Medulla oblongata (tissue), 1 donor: ENCODE data around the gene CDRT4.

Experiments used
- DNase-seq: peaks from one replicate; pipeline ENCODE4 v3.0.0-alpha.2; 2015; ENCODE audit errors: extremely low spot score

CDRT4 gene

GRCh38 chr17:15431766-15432165 lies 35.7 kb downstream of the CDRT4 start:
- no peak for DNase-seq

GRCh38 chr17:15431196-15431595 lies 36.2 kb downstream of the CDRT4 start:
- DNase-seq, result no peak

- DNase-seq, result no peak
These were observed 42.9 kb downstream of the CDRT4 start for GRCh38 chr17:15424521-15424920.

- no peak for DNase-seq
These were observed 44.9 kb downstream of the CDRT4 start for GRCh38 chr17:15422392-15422965.

- no peak for DNase-seq
These were observed 48.6 kb downstream of the CDRT4 start for GRCh38 chr17:15418781-15419180.

GRCh38 chr17:15414532-15415306 lies 52.7 kb downstream of the CDRT4 start:
- DNase-seq, result peak; percentile 69

- DNase-seq, result no peak
These were observed 54.2 kb downstream of the CDRT4 start for GRCh38 chr17:15413101-15413771.

GRCh38 chr17:15412606-15413005 lies 54.8 kb downstream of the CDRT4 start:
- DNase-seq, result no peak

GRCh38 chr17:15411384-15412198 lies 55.8 kb downstream of the CDRT4 start:
- peak; percentile 27 for DNase-seq

GRCh38 chr17:15409721-15410250 lies 57.6 kb downstream of the CDRT4 start:
- DNase-seq, result peak; percentile 42

GRCh38 chr17:15408803-15409202 lies 58.6 kb downstream of the CDRT4 start:
- DNase-seq, result no peak

GRCh38 chr17:15406081-15406480 lies 61.3 kb downstream of the CDRT4 start:
- no peak for DNase-seq

GRCh38 chr17:15405058-15405415 lies 62.4 kb downstream of the CDRT4 start:
- DNase-seq, result no peak

GRCh38 chr17:15404106-15405057 lies 63.0 kb downstream of the CDRT4 start:
- DNase-seq, result no peak

GRCh38 chr17:15403276-15403939 lies 64.0 kb downstream of the CDRT4 start:
- no peak for DNase-seq

GRCh38 chr17:15399443-15399842 lies 68.0 kb downstream of the CDRT4 start:
- no peak for DNase-seq

GRCh38 chr17:15398736-15399331 lies 68.6 kb downstream of the CDRT4 start:
- DNase-seq, result peak; percentile 78

GRCh38 chr17:15398291-15398690 lies 69.1 kb downstream of the CDRT4 start:
- peak; percentile 59 for DNase-seq

- DNase-seq, result no peak
These were observed 69.8 kb downstream of the CDRT4 start for GRCh38 chr17:15397620-15398019.

GRCh38 chr17:15395091-15395490 lies 72.3 kb downstream of the CDRT4 start:
- no peak for DNase-seq
